ENCODE data around the gene TEX53. TPM values are rescaled to one million over a fixed set of nuclear protein-coding genes. Genes with fewer than 3 reads are reported as not detected.
A peak's percentile ranks its signal among the peaks of the same experiment; 100 is the strongest.

The TEX53 gene
- total and polyA plus RNA-seq, 10 of the 15 experiments (the other 5 are each of a cell fraction or from before 2014, with no cell fraction given) = not detected

DNA sequence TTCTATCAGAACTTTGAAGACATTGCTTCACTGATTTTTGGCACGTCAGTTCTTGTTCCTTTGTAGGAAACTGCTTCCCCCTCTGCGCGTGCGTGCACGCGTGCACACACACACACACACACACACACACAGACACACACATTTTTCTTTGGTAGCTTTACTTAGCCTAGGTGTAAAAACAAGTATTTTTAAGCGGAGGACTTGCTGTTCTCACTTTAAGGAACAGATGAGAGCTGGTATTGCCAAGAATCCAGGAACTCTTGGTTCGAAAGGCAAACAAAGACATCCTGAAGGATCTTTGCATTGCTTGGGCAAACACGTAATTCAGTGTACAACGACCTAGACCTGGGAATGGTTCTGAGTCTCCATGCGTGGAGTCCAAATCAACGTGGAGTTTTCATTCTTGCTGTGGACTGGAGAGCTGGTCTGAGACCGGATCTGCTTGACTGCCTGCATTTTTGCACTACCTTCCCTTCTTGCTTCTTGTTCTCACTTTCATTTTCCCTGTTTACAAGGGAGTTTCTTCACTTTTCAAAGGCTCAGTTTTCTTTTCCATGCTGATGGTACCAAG lies 38.3 kb downstream of the TEX53 start (continued):
- TF ChIP-seq, protein P1, sequence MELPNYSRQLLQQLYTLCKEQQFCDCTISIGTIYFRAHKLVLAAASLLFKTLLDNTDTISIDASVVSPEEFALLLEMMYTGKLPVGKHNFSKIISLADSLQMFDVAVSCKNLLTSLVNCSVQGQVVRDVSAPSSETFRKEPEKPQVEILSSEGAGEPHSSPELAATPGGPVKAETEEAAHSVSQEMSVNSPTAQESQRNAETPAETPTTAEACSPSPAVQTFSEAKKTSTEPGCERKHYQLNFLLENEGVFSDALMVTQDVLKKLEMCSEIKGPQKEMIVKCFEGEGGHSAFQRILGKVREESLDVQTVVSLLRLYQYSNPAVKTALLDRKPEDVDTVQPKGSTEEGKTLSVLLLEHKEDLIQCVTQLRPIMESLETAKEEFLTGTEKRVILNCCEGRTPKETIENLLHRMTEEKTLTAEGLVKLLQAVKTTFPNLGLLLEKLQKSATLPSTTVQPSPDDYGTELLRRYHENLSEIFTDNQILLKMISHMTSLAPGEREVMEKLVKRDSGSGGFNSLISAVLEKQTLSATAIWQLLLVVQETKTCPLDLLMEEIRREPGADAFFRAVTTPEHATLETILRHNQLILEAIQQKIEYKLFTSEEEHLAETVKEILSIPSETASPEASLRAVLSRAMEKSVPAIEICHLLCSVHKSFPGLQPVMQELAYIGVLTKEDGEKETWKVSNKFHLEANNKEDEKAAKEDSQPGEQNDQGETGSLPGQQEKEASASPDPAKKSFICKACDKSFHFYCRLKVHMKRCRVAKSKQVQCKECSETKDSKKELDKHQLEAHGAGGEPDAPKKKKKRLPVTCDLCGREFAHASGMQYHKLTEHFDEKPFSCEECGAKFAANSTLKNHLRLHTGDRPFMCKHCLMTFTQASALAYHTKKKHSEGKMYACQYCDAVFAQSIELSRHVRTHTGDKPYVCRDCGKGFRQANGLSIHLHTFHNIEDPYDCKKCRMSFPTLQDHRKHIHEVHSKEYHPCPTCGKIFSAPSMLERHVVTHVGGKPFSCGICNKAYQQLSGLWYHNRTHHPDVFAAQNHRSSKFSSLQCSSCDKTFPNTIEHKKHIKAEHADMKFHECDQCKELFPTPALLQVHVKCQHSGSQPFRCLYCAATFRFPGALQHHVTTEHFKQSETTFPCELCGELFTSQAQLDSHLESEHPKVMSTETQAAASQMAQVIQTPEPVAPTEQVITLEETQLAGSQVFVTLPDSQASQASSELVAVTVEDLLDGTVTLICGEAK (IDR thresholded peaks at IDR 0.05; ENCODE audit: borderline replicate concordance) = no peak
- no peak for TF ChIP-seq SREBF1 (IDR thresholded peaks at IDR 0.05; ENCODE audit: low read length)
- no peak for TF ChIP-seq RCOR1 (conservative IDR thresholded peaks at IDR 0.05; ENCODE audit: low read depth, low read length)
- no peak for TF ChIP-seq BMI1 (IDR thresholded peaks at IDR 0.05; ENCODE audit: borderline replicate concordance)
- TF ChIP-seq, protein P2, sequence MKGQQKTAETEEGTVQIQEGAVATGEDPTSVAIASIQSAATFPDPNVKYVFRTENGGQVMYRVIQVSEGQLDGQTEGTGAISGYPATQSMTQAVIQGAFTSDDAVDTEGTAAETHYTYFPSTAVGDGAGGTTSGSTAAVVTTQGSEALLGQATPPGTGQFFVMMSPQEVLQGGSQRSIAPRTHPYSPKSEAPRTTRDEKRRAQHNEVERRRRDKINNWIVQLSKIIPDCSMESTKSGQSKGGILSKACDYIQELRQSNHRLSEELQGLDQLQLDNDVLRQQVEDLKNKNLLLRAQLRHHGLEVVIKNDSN (IDR thresholded peaks at IDR 0.05; ENCODE audit: borderline replicate concordance, extremely low read length, insufficient read depth, low read depth, low read length) = no peak
- TF ChIP-seq MTA2 (IDR thresholded peaks at IDR 0.05; ENCODE audit: low read depth) = peak; percentile 50; the same call in 1 of the 2 replicates
- TF ChIP-seq, protein P3, sequence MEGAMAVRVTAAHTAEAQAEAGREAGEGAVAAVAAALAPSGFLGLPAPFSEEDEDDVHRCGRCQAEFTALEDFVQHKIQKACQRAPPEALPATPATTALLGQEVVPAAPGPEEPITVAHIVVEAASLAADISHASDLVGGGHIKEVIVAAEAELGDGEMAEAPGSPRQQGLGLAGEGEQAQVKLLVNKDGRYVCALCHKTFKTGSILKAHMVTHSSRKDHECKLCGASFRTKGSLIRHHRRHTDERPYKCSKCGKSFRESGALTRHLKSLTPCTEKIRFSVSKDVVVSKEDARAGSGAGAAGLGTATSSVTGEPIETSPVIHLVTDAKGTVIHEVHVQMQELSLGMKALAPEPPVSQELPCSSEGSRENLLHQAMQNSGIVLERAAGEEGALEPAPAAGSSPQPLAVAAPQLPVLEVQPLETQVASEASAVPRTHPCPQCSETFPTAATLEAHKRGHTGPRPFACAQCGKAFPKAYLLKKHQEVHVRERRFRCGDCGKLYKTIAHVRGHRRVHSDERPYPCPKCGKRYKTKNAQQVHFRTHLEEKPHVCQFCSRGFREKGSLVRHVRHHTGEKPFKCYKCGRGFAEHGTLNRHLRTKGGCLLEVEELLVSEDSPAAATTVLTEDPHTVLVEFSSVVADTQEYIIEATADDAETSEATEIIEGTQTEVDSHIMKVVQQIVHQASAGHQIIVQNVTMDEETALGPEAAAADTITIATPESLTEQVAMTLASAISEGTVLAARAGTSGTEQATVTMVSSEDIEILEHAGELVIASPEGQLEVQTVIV (IDR thresholded peaks at IDR 0.05; ENCODE audit: borderline replicate concordance, partially characterized antibody) = no peak
- TF ChIP-seq KDM1A (IDR thresholded peaks at IDR 0.05; ENCODE audit: borderline replicate concordance) = no peak
- peak; percentile 27 for TF ChIP-seq MEF2B (IDR thresholded peaks at IDR 0.05; ENCODE audit: partially characterized antibody, poor library complexity, severe bottlenecking)
- no peak for TF ChIP-seq SMC3 (IDR thresholded peaks at IDR 0.05; ENCODE audit: borderline replicate concordance, low read length)
- TF ChIP-seq, protein P4, sequence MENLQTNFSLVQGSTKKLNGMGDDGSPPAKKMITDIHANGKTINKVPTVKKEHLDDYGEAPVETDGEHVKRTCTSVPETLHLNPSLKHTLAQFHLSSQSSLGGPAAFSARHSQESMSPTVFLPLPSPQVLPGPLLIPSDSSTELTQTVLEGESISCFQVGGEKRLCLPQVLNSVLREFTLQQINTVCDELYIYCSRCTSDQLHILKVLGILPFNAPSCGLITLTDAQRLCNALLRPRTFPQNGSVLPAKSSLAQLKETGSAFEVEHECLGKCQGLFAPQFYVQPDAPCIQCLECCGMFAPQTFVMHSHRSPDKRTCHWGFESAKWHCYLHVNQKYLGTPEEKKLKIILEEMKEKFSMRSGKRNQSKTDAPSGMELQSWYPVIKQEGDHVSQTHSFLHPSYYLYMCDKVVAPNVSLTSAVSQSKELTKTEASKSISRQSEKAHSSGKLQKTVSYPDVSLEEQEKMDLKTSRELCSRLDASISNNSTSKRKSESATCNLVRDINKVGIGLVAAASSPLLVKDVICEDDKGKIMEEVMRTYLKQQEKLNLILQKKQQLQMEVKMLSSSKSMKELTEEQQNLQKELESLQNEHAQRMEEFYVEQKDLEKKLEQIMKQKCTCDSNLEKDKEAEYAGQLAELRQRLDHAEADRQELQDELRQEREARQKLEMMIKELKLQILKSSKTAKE (IDR thresholded peaks at IDR 0.05; ENCODE audit: low read depth, poor library complexity, severe bottlenecking) = no peak
- no peak for TF ChIP-seq RUNX3 (IDR thresholded peaks at IDR 0.05; ENCODE audit: low read length)
- TF ChIP-seq PBX3 (IDR thresholded peaks at IDR 0.05; ENCODE audit: insufficient replicate concordance, low read depth, low read length) = no peak
- no peak for TF ChIP-seq RAD51 (IDR thresholded peaks at IDR 0.05)
- no peak for TF ChIP-seq HSF1 (IDR thresholded peaks at IDR 0.05; ENCODE audit: low read depth, low read length)
- no peak for TF ChIP-seq NR2C2 (IDR thresholded peaks at IDR 0.05; ENCODE audit: borderline replicate concordance, control insufficient read depth, insufficient read length, low read depth)
- no peak for TF ChIP-seq RB1 (IDR thresholded peaks at IDR 0.05; ENCODE audit: borderline replicate concordance)

All from GM12878 (cell line).